Loucy (cell line): ENCODE measurements around the gene IL1RAPL2.

Source experiments
- H2AFZ ChIP-seq: fragments of 200-600 bp; sonication (generic); 2 replicates; pipeline ENCODE4 v1.6.0; 2016; ENCODE audit warnings: antibody characterized with exemption, mild to moderate bottlenecking, low read length, moderate library complexity
- H3F3A ChIP-seq: fragments of 200-600 bp; 2 replicates; pipeline ENCODE4 v1.6.0; 2016; ENCODE audit warnings: antibody characterized with exemption, low read depth, mild to moderate bottlenecking
- H3K27me3 ChIP-seq: fragments of 200-600 bp; sonication (generic); 2 replicates; pipeline ENCODE4 v1.6.1; 2014; ENCODE audit warnings: low read length, mild to moderate bottlenecking; ENCODE audit not compliant: insufficient read depth, poor library complexity, severe bottlenecking
- H3K36me3 ChIP-seq: fragments of 200-600 bp; sonication (generic); 2 replicates; pipeline ENCODE4 v1.6.1; 2016; ENCODE audit warnings: low read length; ENCODE audit not compliant: insufficient read depth
- H3K4me1 ChIP-seq: fragments of 200-600 bp; sonication (generic); 2 replicates; pipeline ENCODE4 v1.5.1; 2014; ENCODE audit warnings: low read length, mild to moderate bottlenecking; ENCODE audit not compliant: insufficient read depth, poor library complexity, severe bottlenecking
- H3K4me2 ChIP-seq: fragments of 200-600 bp; sonication (generic); 2 replicates; pipeline ENCODE4 v1.6.0; 2014; ENCODE audit warnings: antibody characterized with exemption, low read length, low read depth, mild to moderate bottlenecking; ENCODE audit not compliant: poor library complexity, severe bottlenecking
- H3K4me3 ChIP-seq: fragments of 200-600 bp; sonication (generic); 2 replicates; pipeline ENCODE4 v1.5.1; 2014; ENCODE audit warnings: low read length, mild to moderate bottlenecking, mixed read lengths; ENCODE audit not compliant: poor library complexity, severe bottlenecking
- H3K79me2 ChIP-seq: fragments of 200-600 bp; sonication (generic); 2 replicates; pipeline ENCODE4 v1.6.1; 2014; ENCODE audit warnings: low read length; ENCODE audit not compliant: insufficient read depth
- H3K9ac ChIP-seq: fragments of 200-600 bp; sonication (generic); 2 replicates; pipeline ENCODE4 v1.6.0; 2014; ENCODE audit warnings: mild to moderate bottlenecking, low read depth, low read length, moderate library complexity; ENCODE audit not compliant: poor library complexity, severe bottlenecking
- H3K9me2 ChIP-seq: fragments of 200-600 bp; sonication (generic); replicated peaks from 2 replicates; pipeline ENCODE4 v1.6.1; 2016; ENCODE audit warnings: low read depth, low read length, mixed read lengths
- H3K9me3 ChIP-seq: fragments of 200-600 bp; sonication (generic); 2 replicates; pipeline ENCODE4 v1.6.1; 2014; ENCODE audit warnings: mild to moderate bottlenecking, antibody characterized with exemption, low read length, low read depth; ENCODE audit not compliant: insufficient read depth
- H4K20me1 ChIP-seq: fragments of 200-600 bp; sonication (generic); 2 replicates; pipeline ENCODE4 v1.6.0; 2014; ENCODE audit warnings: antibody characterized with exemption, low read length, mild to moderate bottlenecking; ENCODE audit not compliant: insufficient read depth, poor library complexity, severe bottlenecking
- EZH2phosphoT487 ChIP-seq: fragments of 200-600 bp; IDR thresholded peaks from 2 replicates; pipeline ENCODE4 v1.6.1; 2018; ENCODE audit warnings: antibody characterized with exemption, mild to moderate bottlenecking, moderate library complexity, borderline replicate concordance
- TF ChIP-seq, protein P1 (sequence below): fragments of 200-600 bp; sonication (generic); conservative IDR thresholded peaks from 2 replicates; pipeline ENCODE4 v1.5.1; 2014; ENCODE audit warnings: mild to moderate bottlenecking, antibody characterized with exemption, low read length

Gene IL1RAPL2

DNA sequence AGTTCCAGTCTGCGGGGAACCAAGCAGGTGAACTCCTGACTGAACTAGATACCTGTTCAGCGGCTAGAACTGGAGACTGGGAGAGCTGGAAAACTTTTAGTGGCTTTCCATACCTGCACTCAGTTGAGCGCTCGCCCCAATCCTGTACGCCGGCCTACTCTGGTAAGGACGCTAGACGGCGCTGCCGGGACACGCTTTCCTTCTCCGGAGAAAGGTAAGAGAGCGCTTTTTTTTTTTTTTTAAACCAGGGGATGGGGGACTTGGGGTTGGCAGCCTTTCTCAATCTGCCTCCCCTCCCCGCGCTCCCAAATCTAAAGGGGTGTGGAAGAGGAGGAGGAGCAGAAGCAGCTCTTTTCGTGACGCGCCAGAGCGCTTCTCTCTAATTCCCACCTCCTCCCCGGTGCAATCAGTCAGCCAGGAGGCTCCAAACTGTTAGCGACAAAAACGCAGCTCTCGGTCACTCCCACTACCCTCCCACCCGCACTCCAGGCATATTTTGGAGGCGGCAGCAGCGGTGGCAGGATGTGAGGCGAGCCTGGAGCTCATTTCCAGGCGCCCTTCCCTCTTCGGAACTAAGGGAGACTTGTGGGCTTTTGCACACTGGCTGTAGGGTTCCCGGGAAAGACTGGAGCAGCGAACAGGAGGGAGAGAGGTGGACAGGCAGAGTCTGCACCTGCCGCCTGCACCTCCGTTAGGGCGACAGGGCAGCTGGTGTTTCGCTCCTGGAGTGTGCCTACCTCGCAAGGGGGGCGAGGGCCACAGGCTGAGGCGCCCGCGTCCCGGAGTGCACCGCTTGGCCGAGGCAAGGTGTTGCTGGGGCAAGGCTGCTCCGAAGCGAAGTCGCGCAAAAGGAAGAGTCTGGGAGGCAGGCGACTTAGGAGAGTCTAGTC lies at the start of gene IL1RAPL2:
TSS of gene IL1RAPL2 (plus strand) at position 409 of the 890 bp plus-strand sequence.
- Histone ChIP-seq H3F3A (no peaks in the 10 kb centered on the region), H3K4me2 (no peak within 1 kb of the TSS), H3K4me3 (no peak within 1 kb of the TSS)

DNA sequence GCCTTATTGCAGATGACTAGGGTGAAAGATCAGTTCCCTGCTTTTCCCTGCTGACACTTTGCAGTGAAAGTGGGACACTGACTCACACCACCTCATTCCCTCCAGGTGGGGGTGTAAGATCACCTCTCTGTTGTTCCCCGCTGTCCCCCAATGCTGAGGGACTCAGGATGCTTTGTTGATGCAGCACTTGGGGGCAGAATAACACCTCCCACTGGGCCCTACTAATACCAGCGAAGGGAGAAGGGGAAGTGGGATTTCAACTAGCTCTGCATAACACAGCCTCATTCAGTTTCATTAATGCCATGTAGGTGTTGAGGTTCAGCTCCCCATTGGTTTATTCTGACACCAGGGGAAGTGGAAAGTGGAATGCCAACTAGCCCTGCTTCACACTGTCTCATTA lies 43.6 kb upstream of the IL1RAPL2 start:
- Histone ChIP-seq H3K4me2 (no peak overlapping the region), H3K9me2 (no peaks in the 10 kb centered on the region), H3F3A (no peaks in the 10 kb centered on the region)

More for the DNA sequence above, at the start of gene IL1RAPL2:
- Histone ChIP-seq H3K27me3 (no peaks in the 10 kb centered on the region), H3K4me1 (no peaks in the 10 kb centered on the region), H4K20me1 (no peaks in the 10 kb centered on the region), H3K9me3 (no peaks in the 10 kb centered on the region), H2AFZ (no peak within 1 kb of the TSS), H3K36me3 (no peaks in the 10 kb centered on the region), H3K79me2 (no peaks in the 10 kb centered on the region), H3K9ac (no peak within 1 kb of the TSS), H3K9me2 (no peaks in the 10 kb centered on the region)
- TF ChIP-seq, protein P1, sequence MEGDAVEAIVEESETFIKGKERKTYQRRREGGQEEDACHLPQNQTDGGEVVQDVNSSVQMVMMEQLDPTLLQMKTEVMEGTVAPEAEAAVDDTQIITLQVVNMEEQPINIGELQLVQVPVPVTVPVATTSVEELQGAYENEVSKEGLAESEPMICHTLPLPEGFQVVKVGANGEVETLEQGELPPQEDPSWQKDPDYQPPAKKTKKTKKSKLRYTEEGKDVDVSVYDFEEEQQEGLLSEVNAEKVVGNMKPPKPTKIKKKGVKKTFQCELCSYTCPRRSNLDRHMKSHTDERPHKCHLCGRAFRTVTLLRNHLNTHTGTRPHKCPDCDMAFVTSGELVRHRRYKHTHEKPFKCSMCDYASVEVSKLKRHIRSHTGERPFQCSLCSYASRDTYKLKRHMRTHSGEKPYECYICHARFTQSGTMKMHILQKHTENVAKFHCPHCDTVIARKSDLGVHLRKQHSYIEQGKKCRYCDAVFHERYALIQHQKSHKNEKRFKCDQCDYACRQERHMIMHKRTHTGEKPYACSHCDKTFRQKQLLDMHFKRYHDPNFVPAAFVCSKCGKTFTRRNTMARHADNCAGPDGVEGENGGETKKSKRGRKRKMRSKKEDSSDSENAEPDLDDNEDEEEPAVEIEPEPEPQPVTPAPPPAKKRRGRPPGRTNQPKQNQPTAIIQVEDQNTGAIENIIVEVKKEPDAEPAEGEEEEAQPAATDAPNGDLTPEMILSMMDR, result no peak
- no peak for TF ChIP-seq EZH2phosphoT487

DNA sequence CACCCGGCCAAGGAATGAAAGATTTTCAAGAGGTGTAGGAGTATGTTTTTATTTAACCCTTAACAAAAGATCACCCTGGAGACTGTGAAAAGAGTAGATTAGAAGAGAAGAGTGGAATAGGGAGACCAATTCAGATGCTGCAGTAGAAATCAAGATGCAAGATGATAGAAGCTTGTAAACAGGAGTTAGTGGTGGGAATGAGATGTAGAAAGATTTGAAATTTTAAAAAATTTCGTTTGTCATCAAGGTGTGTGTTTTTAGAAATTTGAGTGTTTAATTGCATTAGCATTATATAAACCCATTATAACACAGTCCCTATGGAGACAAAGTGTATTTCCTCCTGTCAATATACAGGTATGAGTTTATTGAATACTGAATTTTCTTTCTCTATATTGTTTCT lies 42.1 kb upstream of the IL1RAPL2 start:
- Histone ChIP-seq H3F3A (no peaks in the 10 kb centered on the region), H3K9ac (no peak overlapping the region), H3K27me3 (no peaks in the 10 kb centered on the region), H4K20me1 (no peaks in the 10 kb centered on the region), H3K9me2 (no peaks in the 10 kb centered on the region), H3K4me2 (no peak overlapping the region), H3K4me1 (no peaks in the 10 kb centered on the region), H3K79me2 (no peaks in the 10 kb centered on the region), H3K9me3 (no peaks in the 10 kb centered on the region), H2AFZ (no peak overlapping the region), H3K4me3 (no peak overlapping the region), H3K36me3 (no peaks in the 10 kb centered on the region)
- TF ChIP-seq EZH2phosphoT487, result no peak
- TF ChIP-seq, protein P1, result no peak

More for the DNA sequence above, 43.6 kb upstream of the IL1RAPL2 start:
- Histone ChIP-seq H4K20me1 (no peaks in the 10 kb centered on the region), H3K36me3 (no peaks in the 10 kb centered on the region), H3K9ac (no peak overlapping the region), H3K27me3 (no peaks in the 10 kb centered on the region), H2AFZ (no peak overlapping the region), H3K4me1 (no peaks in the 10 kb centered on the region), H3K4me3 (no peak overlapping the region), H3K9me3 (no peaks in the 10 kb centered on the region), H3K79me2 (no peaks in the 10 kb centered on the region)
- TF ChIP-seq, protein P1, result no peak
- no peak for TF ChIP-seq EZH2phosphoT487
